Loucy (cell line): ENCODE measurements around the gene GLT1D1.

Experiments
- CTCF ChIP-seq: fragments of 200-600 bp; sonication (generic); conservative IDR thresholded peaks from 2 replicates; pipeline ENCODE4 v1.5.1; 2014; ENCODE audit warnings: mild to moderate bottlenecking, antibody characterized with exemption, low read length
- EZH2phosphoT487 ChIP-seq: fragments of 200-600 bp; IDR thresholded peaks from 2 replicates; pipeline ENCODE4 v1.6.1; 2018; ENCODE audit warnings: antibody characterized with exemption, mild to moderate bottlenecking, moderate library complexity, borderline replicate concordance

- no peak for TF ChIP-seq CTCF
- no peak for TF ChIP-seq EZH2phosphoT487
Observed at GRCh38 chr12:128961957-128962356, 108.7 kb downstream of the GLT1D1 start.
